HFFc6 (cell line): Measurements from ENCODE around the gene MRPS9. TPM values are rescaled to one million over a fixed set of nuclear protein-coding genes. Genes with fewer than 3 reads are reported as not detected.

ENCODE experiments used
- DNase-seq: peaks from one replicate; pipeline ENCODE4 v3.0.0-alpha.2; 2018
- H3K27ac Mint-ChIP-seq: 2 replicates; pipeline ENCODE4 v1.8.0; 2020; ENCODE audit warnings: mild to moderate bottlenecking, mixed read lengths
- H3K27me3 Mint-ChIP-seq: 2 replicates; pipeline ENCODE4 v1.8.0; 2021; ENCODE audit warnings: mild to moderate bottlenecking, moderate library complexity, mixed read lengths; ENCODE audit not compliant: insufficient read depth
- H3K36me3 Mint-ChIP-seq: 2 replicates; pipeline ENCODE4 v1.8.0; 2021; ENCODE audit warnings: low read depth, mixed read lengths
- H3K4me1 Mint-ChIP-seq: 2 replicates; pipeline ENCODE4 v1.8.0; 2020; ENCODE audit warnings: low read depth, mixed read lengths
- H3K4me3 Mint-ChIP-seq: 2 replicates; pipeline ENCODE4 v1.8.0; 2020; ENCODE audit warnings: mild to moderate bottlenecking, moderate library complexity, mixed read lengths
- H3K9me3 Mint-ChIP-seq: 2 replicates; pipeline ENCODE4 v1.8.0; 2020; ENCODE audit warnings: mild to moderate bottlenecking, mixed read lengths
- total RNA-seq, 6 experiments: library from RNA; stranded (reverse); fragmentation: NEBNext Ultra II Directional; extraction: Animal tissue kit (Norgen Biotek cat#: 25700); gene quantifications; 2 replicates in 1 of 6; 3 replicates in 5 of 6; pipeline ENCODE4 v1.2.3, GENCODE V29; 2021
- TF ChIP-seq, protein P1 (sequence below): fragments of 200-600 bp; sonication (generic); IDR thresholded peaks from 2 replicates; pipeline ENCODE4 v1.5.0; 2021; ENCODE audit warnings: antibody characterized with exemption, mild to moderate bottlenecking

The MRPS9 gene
- total RNA-seq, 6 experiments from 2014 or later, result 20.4 to 33.0 (median 28.0) TPM

DNA sequence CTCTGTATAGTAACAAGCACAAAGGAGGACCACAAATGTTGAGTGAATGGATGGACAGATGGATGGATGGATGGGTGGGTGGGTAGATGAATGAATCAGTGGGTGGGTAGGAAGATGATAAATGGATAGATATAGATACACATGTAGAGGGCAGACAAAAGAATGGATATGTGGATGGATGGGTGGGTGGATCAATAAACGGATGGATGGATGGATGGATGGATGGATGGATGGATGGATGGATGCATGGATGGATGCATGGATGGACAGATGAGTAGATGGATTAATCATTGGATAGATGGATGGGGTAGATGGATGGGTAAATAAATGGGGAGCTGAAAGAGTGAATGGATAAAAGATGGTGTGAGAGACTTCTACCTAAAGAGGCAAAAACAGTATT is 111.4 kb downstream of the MRPS9 start:
- TF ChIP-seq, protein P1, sequence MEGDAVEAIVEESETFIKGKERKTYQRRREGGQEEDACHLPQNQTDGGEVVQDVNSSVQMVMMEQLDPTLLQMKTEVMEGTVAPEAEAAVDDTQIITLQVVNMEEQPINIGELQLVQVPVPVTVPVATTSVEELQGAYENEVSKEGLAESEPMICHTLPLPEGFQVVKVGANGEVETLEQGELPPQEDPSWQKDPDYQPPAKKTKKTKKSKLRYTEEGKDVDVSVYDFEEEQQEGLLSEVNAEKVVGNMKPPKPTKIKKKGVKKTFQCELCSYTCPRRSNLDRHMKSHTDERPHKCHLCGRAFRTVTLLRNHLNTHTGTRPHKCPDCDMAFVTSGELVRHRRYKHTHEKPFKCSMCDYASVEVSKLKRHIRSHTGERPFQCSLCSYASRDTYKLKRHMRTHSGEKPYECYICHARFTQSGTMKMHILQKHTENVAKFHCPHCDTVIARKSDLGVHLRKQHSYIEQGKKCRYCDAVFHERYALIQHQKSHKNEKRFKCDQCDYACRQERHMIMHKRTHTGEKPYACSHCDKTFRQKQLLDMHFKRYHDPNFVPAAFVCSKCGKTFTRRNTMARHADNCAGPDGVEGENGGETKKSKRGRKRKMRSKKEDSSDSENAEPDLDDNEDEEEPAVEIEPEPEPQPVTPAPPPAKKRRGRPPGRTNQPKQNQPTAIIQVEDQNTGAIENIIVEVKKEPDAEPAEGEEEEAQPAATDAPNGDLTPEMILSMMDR, result no peak
- Mint-ChIP-seq H3K4me1 (no peaks in the 10 kb centered on the region; the same call in 1 of the 2 replicates), H3K27me3 (peaks cover 33% of the 10 kb centered on the region), H3K27ac (no peak overlapping the region), H3K4me3 (no peak overlapping the region), H3K9me3 (no peaks in the 10 kb centered on the region), H3K36me3 (no peaks in the 10 kb centered on the region)
- no peak for DNase-seq

Other genes with a start within 250 kb of the MRPS9 start
- gene POU3F3, start 184.0 kb upstream of the MRPS9 start, total RNA-seq, result not detected
- not detected for gene GPR45, start 203.7 kb downstream of the MRPS9 start, total RNA-seq